ENCODE measurements around the gene EVPL. TPM values are rescaled to one million over a fixed set of nuclear protein-coding genes. Genes with fewer than 3 reads are reported as not detected.
"Not testable (repeated sequence)": the region's sequence is repeated elsewhere in the genome, so short reads cannot be mapped to it uniquely, and the experiment has no call there.

Gene EVPL
- total RNA-seq, 2 experiments from 2014 or later, result 0.16 to 0.34 TPM

- H3K27ac Mint-ChIP-seq, result peak overlapping the region; percentile 39
- DNase-seq (no peak), ATAC-seq (no peak)
- H3K4me1 Mint-ChIP-seq (ENCODE audit: low read depth), result peaks cover 29% of the 10 kb centered on the region
- CTCF ChIA-PET, result interaction anchor here (1.5 to 2.4 kb wide), 2 partner anchors 20 to 29 kb away, joined by 5 to 6 read pairs; no protein-coding TSS in a partner anchor
- H3K9me3 Mint-ChIP-seq, result no peaks in the 10 kb centered on the region
- peaks cover 16% of the 10 kb centered on the region for H3K36me3 Mint-ChIP-seq (ENCODE audit: low read depth)
- intact Hi-C loops (cut with micrococcal nuclease), result no loop called here
- no peak for TF ChIP-seq CTCF (IDR thresholded peaks at IDR 0.05)
- H3K4me3 Mint-ChIP-seq, result no peak overlapping the region
- H3K27me3 Mint-ChIP-seq, result no peaks in the 10 kb centered on the region
- POLR2A ChIA-PET, result interaction anchor here (1.0 kb wide), 1 partner anchor 35 kb away, joined by 3 read pairs; the partner anchor contains the start of gene FBF1
Measured at GRCh38 chr17:75975757-75976174, 51.3 kb downstream of the EVPL start.

GRCh38 chr17:75975187-75975586 is 51.9 kb downstream of the EVPL start:
- DNase-seq; ATAC-seq; H3K27me3 Mint-ChIP-seq; H3K27ac Mint-ChIP-seq; intact Hi-C loops (cut with micrococcal nuclease); H3K4me3 Mint-ChIP-seq; H3K9me3 Mint-ChIP-seq: not testable (repeated sequence)
- peaks cover 26% of the 10 kb centered on the region for H3K4me1 Mint-ChIP-seq (ENCODE audit: low read depth)
- H3K36me3 Mint-ChIP-seq (ENCODE audit: low read depth), result peaks cover 16% of the 10 kb centered on the region
- CTCF ChIA-PET, result interaction anchor here (2.4 kb wide), 1 partner anchor 30 kb away, joined by 6 read pairs; no protein-coding TSS in a partner anchor
- POLR2A ChIA-PET, result interaction anchor here (1.0 kb wide), 1 partner anchor 35 kb away, joined by 3 read pairs; the partner anchor contains the start of gene FBF1

GRCh38 chr17:75970626-75971025 is 56.5 kb downstream of the EVPL start:
- H3K27ac Mint-ChIP-seq, result no peak overlapping the region
- POLR2A ChIA-PET, result no interaction called here
- DNase-seq, result no peak

GRCh38 chr17:75970011-75970523 is 57.0 kb downstream of the EVPL start:
- Mint-ChIP-seq H3K9me3 (no peaks in the 10 kb centered on the region), H3K4me3 (no peak overlapping the region), H3K27ac (no peak overlapping the region), H3K27me3 (no peaks in the 10 kb centered on the region), H3K36me3 (ENCODE audit: low read depth) (peaks cover 12% of the 10 kb centered on the region), H3K4me1 (ENCODE audit: low read depth) (peaks cover 4% of the 10 kb centered on the region)
- ATAC-seq (no peak), DNase-seq (no peak)
- intact Hi-C loops (cut with micrococcal nuclease), result no loop called here
- ChIA-PET POLR2A (no interaction called here), CTCF (interaction anchor here (1.1 kb wide), 1 partner anchor 32 kb away, joined by 3 read pairs; no protein-coding TSS in a partner anchor)
- TF ChIP-seq CTCF (IDR thresholded peaks at IDR 0.05), result no peak

More at GRCh38 chr17:75970626-75971025, 56.5 kb downstream of the EVPL start:
- no peak for ATAC-seq
- H3K4me3 Mint-ChIP-seq, result no peak overlapping the region
- intact Hi-C loops (cut with micrococcal nuclease), result no loop called here
- no peaks in the 10 kb centered on the region for H3K27me3 Mint-ChIP-seq
- no peaks in the 10 kb centered on the region for H3K9me3 Mint-ChIP-seq
- CTCF ChIA-PET, result no interaction called here
- peaks cover 6% of the 10 kb centered on the region for H3K4me1 Mint-ChIP-seq (ENCODE audit: low read depth)
- no peak for TF ChIP-seq CTCF (IDR thresholded peaks at IDR 0.05)
- peaks cover 12% of the 10 kb centered on the region for H3K36me3 Mint-ChIP-seq (ENCODE audit: low read depth)

GRCh38 chr17:75969044-75969443 is 58.1 kb downstream of the EVPL start:
- intact Hi-C loops (cut with micrococcal nuclease), result not testable (repeated sequence)

GRCh38 chr17:75965468-75965867 is 61.6 kb downstream of the EVPL start:
- ATAC-seq, result no peak
- intact Hi-C loops (cut with micrococcal nuclease), result no loop called here
- Mint-ChIP-seq H3K27me3 (no peaks in the 10 kb centered on the region), H3K27ac (no peak overlapping the region), H3K4me1 (ENCODE audit: low read depth) (peaks cover 12% of the 10 kb centered on the region), H3K9me3 (no peaks in the 10 kb centered on the region), H3K36me3 (ENCODE audit: low read depth) (peaks cover 3% of the 10 kb centered on the region), H3K4me3 (no peak overlapping the region)
- TF ChIP-seq CTCF (IDR thresholded peaks at IDR 0.05), result no peak
- POLR2A ChIA-PET, result interaction anchor here (0.6 kb wide), 1 partner anchor 208 kb away, joined by 3 read pairs; no protein-coding TSS in a partner anchor
- CTCF ChIA-PET, result interaction anchor here (1.3 to 1.5 kb wide), 2 partner anchors 35 to 40 kb away, joined by 5 to 6 read pairs; partner anchors contain the start of gene CDK3
- DNase-seq, result no peak

More at GRCh38 chr17:75969044-75969443, 58.1 kb downstream of the EVPL start:
- H3K4me1 Mint-ChIP-seq (ENCODE audit: low read depth); H3K27me3 Mint-ChIP-seq; H3K27ac Mint-ChIP-seq; DNase-seq; H3K9me3 Mint-ChIP-seq; ATAC-seq; H3K4me3 Mint-ChIP-seq: not testable (repeated sequence)
- peaks cover 12% of the 10 kb centered on the region for H3K36me3 Mint-ChIP-seq (ENCODE audit: low read depth)
- POLR2A ChIA-PET, result interaction anchor here (0.7 kb wide), 1 partner anchor 74 kb away, joined by 3 read pairs; no protein-coding TSS in a partner anchor
- CTCF ChIA-PET, result interaction anchor here (0.6 to 1.3 kb wide), 3 partner anchors 33 to 42 kb away, joined by 3 to 4 read pairs (median 3); no protein-coding TSS in a partner anchor

Measured in activated CD8-positive, alpha-beta T cell treated with anti-CD3 and anti-CD28 coated beads for 36 hours (primary cell).